Measurements from ENCODE around the gene CLCA2.

CLCA2 gene

DNA sequence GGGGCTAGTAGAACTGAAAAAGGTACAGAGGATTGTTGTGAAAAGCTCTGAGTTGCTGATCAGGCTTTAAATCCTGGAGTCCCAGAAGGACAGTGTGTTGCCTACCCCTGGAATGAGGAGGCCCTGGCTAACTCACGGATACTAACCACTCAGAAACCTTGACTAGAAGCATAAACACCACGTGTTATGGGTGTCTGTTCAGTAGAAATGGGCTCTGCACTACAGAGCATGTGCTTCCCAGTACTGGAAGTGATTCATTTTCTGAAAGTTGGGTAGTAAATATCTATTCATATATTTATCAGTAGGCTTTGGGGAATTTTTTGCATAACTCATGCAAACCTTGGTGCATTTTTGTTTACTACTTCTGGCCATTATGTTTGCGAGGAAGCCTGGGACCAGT is 29.7 kb downstream of the CLCA2 start:
- H3K79me2 ChIP-seq (ENCODE audit: insufficient read depth, low read depth) = no peaks in the 10 kb centered on the region
- no peak overlapping the region for H3K4me2 ChIP-seq
- TF ChIP-seq CTCF (conservative IDR thresholded peaks at IDR 0.05; ENCODE audit: low read depth, low read length) = no peak
- H3K27ac ChIP-seq = no peak overlapping the region
- no peak overlapping the region for H3K9ac ChIP-seq
- H3K36me3 ChIP-seq (ENCODE audit: insufficient read depth) = no peaks in the 10 kb centered on the region
- no peaks in the 10 kb centered on the region for H4K20me1 ChIP-seq (ENCODE audit: insufficient read depth)
- no peak overlapping the region for H3K4me3 ChIP-seq (IDR thresholded peaks at IDR 0.05; ENCODE audit: insufficient read depth, low read depth, low read length)
- H3K27me3 ChIP-seq (ENCODE audit: insufficient read depth, low read depth) = no peaks in the 10 kb centered on the region
- H2AFZ ChIP-seq (ENCODE audit: low read depth) = no peak overlapping the region
- no peaks in the 10 kb centered on the region for H3K4me1 ChIP-seq (ENCODE audit: low read depth, poor library complexity, severe bottlenecking)

DNA sequence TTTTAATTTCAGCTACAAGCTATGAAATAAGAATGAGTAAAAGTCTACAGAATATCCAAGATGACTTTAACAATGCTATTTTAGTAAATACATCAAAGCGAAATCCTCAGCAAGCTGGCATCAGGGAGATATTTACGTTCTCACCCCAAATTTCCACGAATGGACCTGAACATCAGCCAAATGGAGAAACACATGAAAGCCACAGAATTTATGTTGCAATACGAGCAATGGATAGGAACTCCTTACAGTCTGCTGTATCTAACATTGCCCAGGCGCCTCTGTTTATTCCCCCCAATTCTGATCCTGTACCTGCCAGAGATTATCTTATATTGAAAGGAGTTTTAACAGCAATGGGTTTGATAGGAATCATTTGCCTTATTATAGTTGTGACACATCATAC is 31.1 kb downstream of the CLCA2 start:
- H3K36me3 ChIP-seq (ENCODE audit: insufficient read depth) = no peaks in the 10 kb centered on the region
- H3K4me1 ChIP-seq (ENCODE audit: low read depth, poor library complexity, severe bottlenecking) = no peaks in the 10 kb centered on the region
- no peak for TF ChIP-seq CTCF (conservative IDR thresholded peaks at IDR 0.05; ENCODE audit: low read depth, low read length)
- no peak overlapping the region for H3K4me2 ChIP-seq
- no peak overlapping the region for H2AFZ ChIP-seq (ENCODE audit: low read depth)
- H3K27me3 ChIP-seq (ENCODE audit: insufficient read depth, low read depth) = no peaks in the 10 kb centered on the region
- H3K9ac ChIP-seq = no peak overlapping the region
- H4K20me1 ChIP-seq (ENCODE audit: insufficient read depth) = no peaks in the 10 kb centered on the region
- H3K4me3 ChIP-seq (IDR thresholded peaks at IDR 0.05; ENCODE audit: insufficient read depth, low read depth, low read length) = no peak overlapping the region
- H3K79me2 ChIP-seq (ENCODE audit: insufficient read depth, low read depth) = no peaks in the 10 kb centered on the region
- no peak overlapping the region for H3K27ac ChIP-seq

GRCh38 chr1:86460998-86461397 is 37.0 kb downstream of the CLCA2 start:
- Histone ChIP-seq H2AFZ (ENCODE audit: low read depth) (no peak overlapping the region), H3K4me3 (IDR thresholded peaks at IDR 0.05; ENCODE audit: insufficient read depth, low read depth, low read length) (no peak overlapping the region), H3K27me3 (ENCODE audit: insufficient read depth, low read depth) (no peaks in the 10 kb centered on the region), H3K4me1 (ENCODE audit: low read depth, poor library complexity, severe bottlenecking) (no peaks in the 10 kb centered on the region), H3K27ac (no peak overlapping the region), H3K36me3 (ENCODE audit: insufficient read depth) (no peaks in the 10 kb centered on the region), H3K79me2 (ENCODE audit: insufficient read depth, low read depth) (no peaks in the 10 kb centered on the region), H4K20me1 (ENCODE audit: insufficient read depth) (no peaks in the 10 kb centered on the region), H3K4me2 (no peak overlapping the region), H3K9ac (no peak overlapping the region)
- TF ChIP-seq CTCF (conservative IDR thresholded peaks at IDR 0.05; ENCODE audit: low read depth, low read length) = no peak

- H3K4me1 ChIP-seq (ENCODE audit: low read depth, poor library complexity, severe bottlenecking) = no peaks in the 10 kb centered on the region
- H3K79me2 ChIP-seq (ENCODE audit: insufficient read depth, low read depth) = no peaks in the 10 kb centered on the region
- TF ChIP-seq CTCF (conservative IDR thresholded peaks at IDR 0.05; ENCODE audit: low read depth, low read length) = no peak
- H3K36me3 ChIP-seq (ENCODE audit: insufficient read depth) = no peaks in the 10 kb centered on the region
- no peak overlapping the region for H2AFZ ChIP-seq (ENCODE audit: low read depth)
- H3K4me3 ChIP-seq (IDR thresholded peaks at IDR 0.05; ENCODE audit: insufficient read depth, low read depth, low read length) = no peak overlapping the region
- no peaks in the 10 kb centered on the region for H3K27me3 ChIP-seq (ENCODE audit: insufficient read depth, low read depth)
- H3K4me2 ChIP-seq = no peak overlapping the region
- H3K27ac ChIP-seq = no peak overlapping the region
- H4K20me1 ChIP-seq (ENCODE audit: insufficient read depth) = no peaks in the 10 kb centered on the region
- H3K9ac ChIP-seq = no peak overlapping the region
Measured at GRCh38 chr1:86461482-86461881, 37.5 kb downstream of the CLCA2 start.
